Measurements from ENCODE around the gene GABBR2.

Gene GABBR2

DNA sequence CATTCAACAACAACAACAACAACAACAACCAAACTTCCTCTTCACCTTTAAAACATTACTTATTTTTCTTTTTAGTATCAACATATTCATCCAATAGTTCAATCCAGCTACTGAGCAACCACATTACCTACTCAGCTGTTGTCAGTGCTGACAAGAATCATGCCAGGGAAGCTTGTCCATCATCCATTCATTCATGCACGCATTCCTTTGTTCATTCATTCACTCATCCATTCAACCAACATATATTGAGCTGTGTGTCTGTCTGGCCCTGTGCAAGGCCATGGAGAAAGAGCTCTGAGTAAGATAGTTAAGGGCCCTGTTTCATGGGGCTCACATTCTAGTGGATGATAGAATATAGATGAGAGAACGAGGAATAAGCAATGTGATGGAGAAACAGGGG is 373.1 kb downstream of the GABBR2 start:
- no peak overlapping the region for H3K27ac ChIP-seq
- TF ChIP-seq CTCF (conservative IDR thresholded peaks at IDR 0.05), result no peak

- no peak for TF ChIP-seq ZFX (IDR thresholded peaks at IDR 0.05)
- no peak for TF ChIP-seq CTCF (conservative IDR thresholded peaks at IDR 0.05)
- peak overlapping the region; percentile 17; the same call in 1 of the 2 replicates for H3K27ac ChIP-seq
Observed at GRCh38 chr9:98334796-98335195, 373.9 kb downstream of the GABBR2 start.

DNA sequence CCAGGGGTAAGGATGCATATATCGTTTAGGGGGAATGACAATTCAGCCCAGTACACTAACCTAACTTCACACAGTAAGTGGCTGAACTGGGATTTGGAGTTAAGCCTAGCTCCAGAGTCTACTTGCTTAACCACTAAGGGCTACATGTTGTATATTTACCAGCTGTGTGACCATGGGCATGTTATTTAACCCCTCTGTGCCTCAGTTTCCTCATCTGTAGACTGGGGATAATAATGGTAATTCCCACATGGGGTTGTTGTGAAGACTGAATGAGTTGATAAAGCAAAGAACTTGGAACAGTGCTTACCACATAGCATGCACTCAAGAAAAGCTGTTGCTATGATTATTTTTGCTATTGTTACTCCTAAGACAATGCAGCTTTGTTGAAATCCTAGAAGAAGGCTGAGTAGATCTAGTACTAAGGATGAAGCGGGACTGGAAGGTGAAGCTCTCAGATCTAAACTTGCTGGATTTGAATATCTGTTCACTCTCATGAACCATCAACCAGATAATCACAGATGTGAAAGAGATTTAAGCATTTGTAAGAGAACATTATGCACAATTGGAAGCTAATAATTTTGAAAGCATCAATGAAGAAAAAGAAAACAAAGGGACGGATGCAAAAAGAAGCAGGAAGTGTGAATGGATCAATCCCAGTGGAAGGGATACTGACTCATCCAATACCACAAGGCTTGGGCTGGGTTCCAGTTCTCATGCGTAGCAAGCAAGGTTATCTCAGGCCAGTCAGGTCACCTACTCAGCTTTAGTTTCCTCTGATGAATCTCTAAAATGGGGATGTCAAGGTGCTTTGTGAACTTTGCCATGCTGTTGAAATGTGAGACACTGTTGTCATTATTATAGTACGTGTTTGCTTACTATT is 374.8 kb downstream of the GABBR2 start:
- peak overlapping the region; percentile 67 for H3K27ac ChIP-seq
- TF ChIP-seq ZFX (IDR thresholded peaks at IDR 0.05) (no peak), CTCF (conservative IDR thresholded peaks at IDR 0.05) (no peak)

DNA sequence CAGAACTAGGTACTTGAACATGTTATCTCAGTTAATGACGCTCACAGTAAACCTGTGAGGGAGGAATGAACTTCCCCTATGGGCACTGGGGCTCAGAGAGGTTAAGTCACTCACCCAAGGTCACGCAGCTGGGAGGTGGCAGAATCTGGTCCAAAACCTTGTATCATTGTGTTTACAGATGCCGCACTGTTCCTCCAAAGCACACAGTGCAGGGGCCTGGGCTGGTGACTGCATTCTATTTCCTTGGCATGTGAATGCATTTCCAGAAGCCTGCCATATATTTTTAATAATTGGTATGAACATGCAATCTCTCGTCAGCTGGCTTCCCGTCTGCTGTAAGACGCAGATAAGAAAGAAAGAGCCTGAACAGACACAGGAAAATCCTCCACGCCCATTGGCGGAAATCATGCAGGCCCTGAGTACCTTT is 376.3 kb downstream of the GABBR2 start:
- TF ChIP-seq ZFX (IDR thresholded peaks at IDR 0.05) (no peak), CTCF (conservative IDR thresholded peaks at IDR 0.05) (no peak)
- H3K27ac ChIP-seq, result peak overlapping the region; percentile 67

GRCh38 chr9:98331536-98332259 is 377.0 kb downstream of the GABBR2 start:
- peak overlapping the region; percentile 67 for H3K27ac ChIP-seq
- TF ChIP-seq CTCF (conservative IDR thresholded peaks at IDR 0.05) (no peak), ZFX (IDR thresholded peaks at IDR 0.05) (no peak)

- TF ChIP-seq ZFX (IDR thresholded peaks at IDR 0.05) (no peak), CTCF (conservative IDR thresholded peaks at IDR 0.05) (no peak)
- no peak overlapping the region for H3K27ac ChIP-seq
Observed at GRCh38 chr9:98330831-98331230, 377.9 kb downstream of the GABBR2 start.

GRCh38 chr9:98329904-98330303 is 378.8 kb downstream of the GABBR2 start:
- no peak for TF ChIP-seq CTCF (conservative IDR thresholded peaks at IDR 0.05)
- TF ChIP-seq ZFX (IDR thresholded peaks at IDR 0.05), result no peak
- H3K27ac ChIP-seq, result no peak overlapping the region
